HEK293T (cell line): Measurements from ENCODE around the gene STK36.

Experiments
- CTCF ChIA-PET: fragments of 350-600 bp; formaldehyde crosslinking; extraction: SDS; loops from one replicate; lab custom pipeline; 2021; ENCODE audit warnings: antibody characterized with exemption, inconsistent platforms; lab: Yijun Ruan, JAX
- POLR2A ChIA-PET: fragments of 350-600 bp; formaldehyde crosslinking; extraction: SDS; loops from one replicate; lab custom pipeline; 2020; ENCODE audit warnings: antibody characterized with exemption, inconsistent platforms; lab: Yijun Ruan, JAX
- DNase-seq: peaks from one replicate; pipeline ENCODE4 v3.0.0; 2012; ENCODE audit warnings: mixed read lengths; ENCODE audit errors: extremely low spot score
- ARNT ChIP-seq: fragments of 450-650 bp; IDR thresholded peaks from 2 replicates; pipeline ENCODE4 v1.6.1; 2017; ENCODE audit warnings: mild to moderate bottlenecking
- BHLHE40 ChIP-seq: fragments of 450-650 bp; IDR thresholded peaks from 2 replicates; pipeline ENCODE4 v1.6.1; 2016; ENCODE audit warnings: mild to moderate bottlenecking, moderate library complexity, borderline replicate concordance
- CTBP1 ChIP-seq: fragments of 450-650 bp; IDR thresholded peaks from 2 replicates; pipeline ENCODE4 v1.6.1; 2016; ENCODE audit warnings: borderline replicate concordance
- ELF4 ChIP-seq: fragments of 450-650 bp; IDR thresholded peaks from 2 replicates; pipeline ENCODE4 v1.6.1; 2017; ENCODE audit warnings: antibody characterized with exemption
- FOXA1 ChIP-seq: fragments of 450-650 bp; IDR thresholded peaks from 2 replicates; pipeline ENCODE4 v1.6.1; 2016; ENCODE audit warnings: mild to moderate bottlenecking
- FOXK2 ChIP-seq: fragments of 450-650 bp; IDR thresholded peaks from 2 replicates; pipeline ENCODE4 v1.6.1; 2016; ENCODE audit warnings: mild to moderate bottlenecking
- FOXM1 ChIP-seq: fragments of 450-650 bp; IDR thresholded peaks from 2 replicates; pipeline ENCODE4 v1.6.1; 2017; ENCODE audit warnings: mild to moderate bottlenecking, borderline replicate concordance
- HDGF ChIP-seq: fragments of 450-650 bp; IDR thresholded peaks from 2 replicates; pipeline ENCODE4 v1.6.1; 2017; ENCODE audit warnings: antibody characterized with exemption, borderline replicate concordance
- L3MBTL2 ChIP-seq: fragments of 450-650 bp; conservative IDR thresholded peaks from 2 replicates; pipeline ENCODE4 v1.6.1; 2016; ENCODE audit warnings: mild to moderate bottlenecking
- LEF1 ChIP-seq: fragments of 450-650 bp; IDR thresholded peaks from 2 replicates; pipeline ENCODE4 v1.6.1; 2017; ENCODE audit warnings: mild to moderate bottlenecking, borderline replicate concordance
- NFRKB ChIP-seq: fragments of 450-650 bp; IDR thresholded peaks from 2 replicates; pipeline ENCODE4 v1.6.1; 2016; ENCODE audit warnings: mild to moderate bottlenecking, moderate library complexity
- PKNOX1 ChIP-seq: fragments of 450-650 bp; IDR thresholded peaks from 2 replicates; pipeline ENCODE4 v1.6.1; 2016
- SP1 ChIP-seq: fragments of 450-650 bp; IDR thresholded peaks from 2 replicates; pipeline ENCODE4 v1.6.1; 2017
- SUZ12 ChIP-seq: fragments of 450-650 bp; IDR thresholded peaks from 2 replicates; pipeline ENCODE4 v1.6.1; 2016; ENCODE audit warnings: mild to moderate bottlenecking
- TARDBP ChIP-seq: fragments of 450-650 bp; IDR thresholded peaks from 2 replicates; pipeline ENCODE4 v1.6.1; 2016
- ZNF384 ChIP-seq: fragments of 450-650 bp; IDR thresholded peaks from 2 replicates; pipeline ENCODE4 v1.6.1; 2016

The STK36 gene

DNA sequence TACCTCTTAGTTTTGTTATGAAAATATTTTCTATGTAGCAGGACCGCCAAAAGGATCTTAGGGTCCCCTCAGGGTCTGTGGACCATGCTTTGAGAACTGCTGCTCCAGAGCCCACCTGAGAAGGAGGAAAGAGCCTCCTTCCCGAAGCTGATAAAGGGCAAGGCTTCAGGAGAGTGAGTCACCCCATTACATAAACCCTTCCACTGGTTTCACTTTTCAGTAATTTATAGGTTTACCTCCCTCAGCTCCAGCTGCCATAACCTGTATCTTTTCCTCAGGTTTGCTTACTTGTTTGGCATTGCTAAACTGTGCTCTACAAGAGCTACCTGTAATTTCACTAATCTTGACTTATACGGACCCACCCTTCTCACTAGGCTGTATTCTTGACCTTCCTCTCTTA is 45.4 kb downstream of the STK36 start:
- CTCF ChIA-PET = interaction anchor here (1.3 kb wide), 1 partner anchor 130 kb away, joined by 4 read pairs; no protein-coding TSS in a partner anchor
- DNase-seq = no peak
- POLR2A ChIA-PET = interaction anchor here (0.8 kb wide), 1 partner anchor 192 kb away, joined by 3 read pairs; no protein-coding TSS in a partner anchor
- no peak for TF ChIP-seq CTBP1
- TF ChIP-seq PKNOX1 = no peak
- no peak for TF ChIP-seq FOXM1

- TF ChIP-seq ELF4 = no peak
- no peak for TF ChIP-seq ARNT
- POLR2A ChIA-PET = no interaction called here
- CTCF ChIA-PET = no interaction called here
- no peak for DNase-seq
These were observed 46.2 kb downstream of the STK36 start for GRCh38 chr2:218718058-218718457.

- ChIA-PET POLR2A (no interaction called here), CTCF (interaction anchor here (1.0 kb wide), 1 partner anchor 9 kb away, joined by 3 read pairs; no protein-coding TSS in a partner anchor)
These were observed 47.6 kb downstream of the STK36 start for GRCh38 chr2:218719457-218719856.

DNA sequence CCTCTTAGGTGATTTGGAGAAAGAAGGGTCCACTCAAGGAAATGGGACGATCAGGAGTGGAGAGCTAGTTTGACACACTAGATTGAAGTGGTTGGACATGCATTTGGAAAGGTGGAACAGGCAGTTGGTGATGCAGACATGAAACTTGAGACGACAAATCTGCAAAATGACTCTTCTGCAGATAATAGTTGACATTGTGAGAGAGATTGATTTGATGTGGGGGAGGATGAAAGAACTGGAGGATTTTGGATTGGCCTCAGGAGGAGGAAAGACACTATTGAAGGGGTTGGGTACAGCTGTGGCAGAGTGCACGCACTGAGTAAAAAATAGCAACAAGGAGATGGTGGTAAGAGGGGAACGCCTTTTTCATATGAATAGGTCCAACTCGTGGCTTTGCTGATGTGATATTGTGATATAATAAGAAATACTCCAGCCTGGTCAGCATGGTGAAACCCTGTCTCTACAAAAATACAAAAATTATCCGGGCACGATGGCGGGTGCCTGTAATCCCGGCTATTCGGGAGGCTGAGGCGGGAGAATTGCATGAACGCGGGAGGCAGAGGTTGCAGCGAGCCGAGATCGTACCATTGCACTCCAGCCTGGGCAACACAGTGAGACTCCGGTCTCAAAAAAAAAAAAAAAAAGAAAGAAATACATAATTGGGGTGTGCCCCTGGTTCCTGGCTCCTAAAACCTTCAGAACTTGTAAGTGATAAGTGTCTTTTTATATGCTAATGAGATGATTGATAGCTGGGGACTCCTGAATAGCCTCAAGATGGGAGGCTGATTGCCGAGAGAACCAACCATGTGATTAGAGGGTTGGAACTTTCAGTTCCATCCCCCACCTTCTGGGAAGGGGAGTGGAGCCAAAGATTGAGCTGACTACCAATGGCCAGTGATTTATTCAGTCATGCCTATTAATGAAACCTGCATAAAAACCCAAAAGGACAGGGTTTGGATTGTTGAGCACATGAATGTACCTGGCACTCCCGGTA is 48.5 kb downstream of the STK36 start:
- ChIA-PET POLR2A (interaction anchor here (2.4 kb wide), 1 partner anchor 10 kb away, joined by 11 read pairs; the partner anchor contains the start of gene TTLL4), CTCF (interaction anchor here (0.8 kb wide), 1 partner anchor 127 kb away, joined by 3 read pairs; no protein-coding TSS in a partner anchor)
- TF ChIP-seq HDGF (no peak), ARNT (no peak), TARDBP (no peak), SP1 (no peak), ELF4 (no peak), L3MBTL2 (no peak), ZNF384 (no peak), SUZ12 (no peak), FOXM1 (no peak), LEF1 (no peak), FOXA1 (no peak), CTBP1 (no peak), BHLHE40 (no peak), PKNOX1 (no peak), NFRKB (no peak), FOXK2 (no peak)
- DNase-seq = no peak

More at GRCh38 chr2:218719457-218719856, 47.6 kb downstream of the STK36 start:
- no peak for DNase-seq
- TF ChIP-seq LEF1 (no peak), FOXM1 (no peak), FOXK2 (no peak), SUZ12 (no peak), ELF4 (no peak), SP1 (no peak), CTBP1 (no peak), FOXA1 (no peak), TARDBP (no peak), HDGF (no peak), BHLHE40 (no peak), L3MBTL2 (no peak), ZNF384 (no peak), PKNOX1 (no peak), NFRKB (no peak), ARNT (no peak)

DNA sequence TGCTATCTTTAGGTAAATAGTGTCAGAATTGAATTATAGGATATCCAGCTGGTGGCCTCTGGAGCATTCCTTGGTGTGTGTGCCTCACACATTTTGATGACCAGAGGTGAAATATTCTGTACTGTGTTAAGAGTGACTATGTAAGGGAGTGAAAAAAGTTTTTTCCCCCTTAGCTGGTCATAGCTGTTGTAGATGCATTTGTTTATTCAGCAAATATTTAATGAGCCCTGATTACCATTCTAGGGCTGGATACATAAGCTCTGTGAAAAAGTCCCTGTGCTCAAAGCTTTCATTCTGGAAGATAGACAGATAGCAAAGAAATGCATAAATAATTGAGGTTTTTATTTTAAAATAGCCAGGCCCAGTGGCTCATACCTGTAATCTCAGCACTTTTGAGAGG is 49.6 kb downstream of the STK36 start:
- POLR2A ChIA-PET = interaction anchor here (2.4 kb wide), 1 partner anchor 11 kb away, joined by 11 read pairs; the partner anchor contains the start of gene TTLL4
- TF ChIP-seq FOXK2 (no peak), L3MBTL2 (no peak), FOXM1 (no peak), HDGF (no peak), BHLHE40 (no peak), TARDBP (no peak), LEF1 (no peak), SUZ12 (no peak), PKNOX1 (no peak), CTBP1 (no peak), ARNT (no peak), NFRKB (no peak), ELF4 (no peak), FOXA1 (no peak), ZNF384 (no peak), SP1 (no peak)
- no peak for DNase-seq
- CTCF ChIA-PET = interaction anchor here (0.6 to 1.0 kb wide), 5 partner anchors 11 to 160 kb away, joined by 3 to 8 read pairs (median 3); partner anchors contain the start of gene TTLL4
